Peyer's patch (tissue), 4 donors: ENCODE data around the gene ANGPTL2.

ENCODE experiments used
- POLR2A ChIP-seq, 2 donors: fragments of 450-650 bp; IDR thresholded peaks; one replicate each; pipeline ENCODE4 v1.5.1; 2017; ENCODE audit warnings: antibody characterized with exemption in 2 of 2, mild to moderate bottlenecking in 2 of 2, moderate library complexity in 2 of 2
- TF ChIP-seq, protein P1 (sequence below), 6 experiments: fragments of 450-650 bp in 4 of 6; fragments of 200-600 bp in 2 of 6; sonication (generic) in 1 of 6; IDR thresholded peaks; one replicate each; pipeline ENCODE4 v1.5.1; 2017 to 2019; ENCODE audit warnings: antibody characterized with exemption in 6 of 6, mild to moderate bottlenecking in 3 of 6, moderate library complexity in 1 of 6

DNA sequence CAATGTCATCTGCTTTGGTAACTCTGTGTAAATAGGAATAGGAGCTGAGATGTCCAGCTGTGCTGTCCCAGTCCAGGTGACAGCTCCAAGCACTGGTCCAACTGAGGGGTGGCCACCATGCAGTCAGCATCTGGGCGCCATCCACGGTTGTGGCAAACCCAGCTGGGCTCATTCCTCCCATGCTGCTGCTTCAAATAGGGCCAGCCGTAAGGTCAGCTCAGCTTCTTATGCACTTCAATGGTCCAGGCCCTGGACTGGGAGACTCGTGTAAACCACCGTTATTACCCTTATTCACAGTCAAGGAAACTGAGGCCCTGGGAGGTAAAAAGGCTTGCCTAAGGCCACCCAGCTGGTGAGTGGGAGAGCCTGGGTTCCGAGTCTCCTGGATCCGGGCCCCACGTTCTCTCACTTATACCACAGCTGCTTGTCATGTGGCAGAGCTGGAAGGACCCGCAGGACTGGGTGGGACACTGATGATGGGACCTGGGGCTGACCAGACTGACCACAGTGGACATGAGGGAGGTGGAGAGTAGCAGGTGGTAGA, 38.7 kb upstream of the ANGPTL2 start:
- TF ChIP-seq, protein P1, sequence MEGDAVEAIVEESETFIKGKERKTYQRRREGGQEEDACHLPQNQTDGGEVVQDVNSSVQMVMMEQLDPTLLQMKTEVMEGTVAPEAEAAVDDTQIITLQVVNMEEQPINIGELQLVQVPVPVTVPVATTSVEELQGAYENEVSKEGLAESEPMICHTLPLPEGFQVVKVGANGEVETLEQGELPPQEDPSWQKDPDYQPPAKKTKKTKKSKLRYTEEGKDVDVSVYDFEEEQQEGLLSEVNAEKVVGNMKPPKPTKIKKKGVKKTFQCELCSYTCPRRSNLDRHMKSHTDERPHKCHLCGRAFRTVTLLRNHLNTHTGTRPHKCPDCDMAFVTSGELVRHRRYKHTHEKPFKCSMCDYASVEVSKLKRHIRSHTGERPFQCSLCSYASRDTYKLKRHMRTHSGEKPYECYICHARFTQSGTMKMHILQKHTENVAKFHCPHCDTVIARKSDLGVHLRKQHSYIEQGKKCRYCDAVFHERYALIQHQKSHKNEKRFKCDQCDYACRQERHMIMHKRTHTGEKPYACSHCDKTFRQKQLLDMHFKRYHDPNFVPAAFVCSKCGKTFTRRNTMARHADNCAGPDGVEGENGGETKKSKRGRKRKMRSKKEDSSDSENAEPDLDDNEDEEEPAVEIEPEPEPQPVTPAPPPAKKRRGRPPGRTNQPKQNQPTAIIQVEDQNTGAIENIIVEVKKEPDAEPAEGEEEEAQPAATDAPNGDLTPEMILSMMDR (IDR thresholded peaks at IDR 0.05): no peak
- TF ChIP-seq POLR2A (IDR thresholded peaks at IDR 0.05): no peak
